Measurements from ENCODE around the gene GPR132. TPM values are rescaled to one million over a fixed set of nuclear protein-coding genes. Genes with fewer than 3 reads are reported as not detected.

The GPR132 gene
- total and polyA plus RNA-seq, 9 of the 15 experiments (the other 6 are each of a cell fraction or from before 2014, with no cell fraction given): 0.01 to 1.1 (median 0.25) TPM; not detected in 1

- peak; percentile 30; the same call in 1 of the 2 replicates for TF ChIP-seq EGR1 (conservative IDR thresholded peaks at IDR 0.05)
These were observed 23.0 kb upstream of the GPR132 start (continued) for GRCh38 chr14:105087963-105088811.

DNA sequence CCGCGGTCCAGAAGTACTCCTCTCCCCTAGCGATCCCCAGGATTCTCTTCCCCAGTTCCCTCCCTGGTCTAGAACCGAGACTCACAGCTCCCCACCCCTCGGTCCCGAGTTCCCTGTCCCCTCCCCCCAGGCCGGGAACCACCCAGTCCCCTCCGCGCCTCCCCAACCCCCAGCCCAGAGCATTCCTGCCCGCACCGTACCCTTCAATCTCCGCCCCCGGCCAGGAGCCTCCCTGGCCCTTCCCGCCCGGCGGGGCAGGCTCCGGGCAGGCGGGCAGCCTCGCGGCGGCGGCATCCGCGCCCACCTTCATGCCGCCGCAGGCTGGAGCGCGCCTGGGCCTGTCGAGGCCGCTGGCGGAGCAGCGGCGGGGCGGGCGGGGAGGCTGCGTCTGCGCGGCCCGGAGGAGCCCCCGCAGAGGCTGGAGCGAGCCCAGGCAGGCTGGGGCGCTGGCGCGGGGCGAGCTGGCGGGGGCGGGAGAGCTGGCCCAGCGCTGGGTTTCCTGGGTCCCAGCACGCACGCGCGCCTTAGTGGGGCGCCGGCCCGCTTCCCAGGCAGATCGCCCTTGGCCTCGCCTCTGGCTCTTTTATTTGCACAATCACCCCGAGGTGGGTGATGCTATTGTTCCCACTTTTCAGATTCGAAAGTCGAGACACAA lies 22.2 kb upstream of the GPR132 start:
- H3K4me2 ChIP-seq (ENCODE audit: insufficient read depth, low read length): peak overlapping the region; percentile 57
- ChIA-PET CTCF (ENCODE audit: low intra/inter-chr PET ratio) (interaction anchor here (0.7 kb wide), 1 partner anchor 112 kb away, joined by 7 read pairs; no protein-coding TSS in a partner anchor), POLR2A (interaction anchor here (0.6 to 1.0 kb wide), 6 partner anchors 12 to 125 kb away, joined by 3 read pairs; no protein-coding TSS in a partner anchor)
- peak overlapping the region in 1 of 2 experiments; percentile 83; a peak in 2 of 4 replicates for H3K9ac ChIP-seq (ENCODE audit: insufficient read depth in 1 of 2, low read depth in 2 of 2, low read length in 2 of 2)
- DNase-seq (ENCODE audit: extremely low read depth in 1 of 4, low spot score in 3 of 4): peak in 2 of 4 experiments; percentile 40
- WGBS (ENCODE audit: insufficient coverage, low coverage, missing lambda C conversion rate): 2% methylated on average over 14 of the region's 60 CpGs
- H3K36me3 ChIP-seq (ENCODE audit: control insufficient read depth, insufficient read depth, low read length): no peaks in the 10 kb centered on the region
- peaks cover 3 to 55% of the 10 kb centered on the region in 2 experiments; a peak in 2 of 5 replicates for H3K4me1 ChIP-seq (replicated peaks in 1 of 2; ENCODE audit: control insufficient read depth in 2 of 2, insufficient read depth in 2 of 2, low read length in 2 of 2)
- H3K79me2 ChIP-seq (ENCODE audit: control insufficient read depth, insufficient read depth, low read length): no peaks in the 10 kb centered on the region
- H3K9me3 ChIP-seq (replicated peaks; ENCODE audit: control insufficient read depth, insufficient read depth, low read depth, low read length): no peaks in the 10 kb centered on the region
- no peak for ATAC-seq
- intact Hi-C loops (cut with micrococcal nuclease) (loop anchor here (5.0 kb wide), 1 partner anchor 40 kb away; no protein-coding TSS in a partner anchor), in situ Hi-C loops (cut with MboI) (no loop called here)
- no TSS peak for BruUV-seq (replicated peaks)
- peak overlapping the region; percentile 85 for H2AFZ ChIP-seq (ENCODE audit: low read depth, low read length)
- peak overlapping the region; percentile 33 for H3K4me3 ChIP-seq
- H4K20me1 ChIP-seq (replicated peaks; ENCODE audit: control insufficient read depth, insufficient read depth, low read length): no peaks in the 10 kb centered on the region
- no peak overlapping the region for H3K27ac ChIP-seq (ENCODE audit: extremely low read depth, low read depth, low read length)
- H3K27me3 ChIP-seq (ENCODE audit: control insufficient read depth in 2 of 2, insufficient read depth in 2 of 2, low read length in 2 of 2): no peaks in the 10 kb centered on the region; a peak in 1 of 5 replicates
- H3K9me1 ChIP-seq (ENCODE audit: control insufficient read depth, insufficient read depth, low read length): peaks cover 5% of the 10 kb centered on the region
- FAIRE-seq: no peak
- TF ChIP-seq SAP30 (IDR thresholded peaks at IDR 0.05; ENCODE audit: borderline replicate concordance, insufficient read depth, low read depth, low read length, poor library complexity, severe bottlenecking) (no peak), WHSC1 (IDR thresholded peaks at IDR 0.05; ENCODE audit: low read length) (no peak), PYGO2 (tag; IDR thresholded peaks at IDR 0.05) (no peak), ETV5 (CRISPR knock-in tag; IDR thresholded peaks at IDR 0.05; ENCODE audit: low read depth) (no peak; the same call in 1 of the 2 replicates), ZNF3 (CRISPR knock-in tag; IDR thresholded peaks at IDR 0.05) (no peak), HMG20A (CRISPR knock-in tag; conservative IDR thresholded peaks at IDR 0.05) (no peak), ZNF324 (CRISPR knock-in tag; IDR thresholded peaks at IDR 0.05) (no peak), CCNT2 (IDR thresholded peaks at IDR 0.05; ENCODE audit: borderline replicate concordance, extremely low read depth, insufficient read length, low read depth, low read length) (peak; percentile 26), TBP (optimal IDR thresholded peaks at IDR 0.05; ENCODE audit: low read depth, low read length) (no peak), E2F6 (IDR thresholded peaks at IDR 0.05; ENCODE audit: borderline replicate concordance in 1 of 2, extremely low read depth in 1 of 2, insufficient read depth in 1 of 2, insufficient read length in 1 of 2, low read depth in 1 of 2, low read length in 1 of 2, poor library complexity in 1 of 2, severe bottlenecking in 1 of 2) (peak in 1 of 2 experiments; percentile 47), ZFX (CRISPR knock-in tag; IDR thresholded peaks at IDR 0.05) (peak; percentile 19; the same call in 1 of the 2 replicates), ZNF551 (CRISPR knock-in tag; IDR thresholded peaks at IDR 0.05) (no peak), SMAD3 (CRISPR knock-in tag; conservative IDR thresholded peaks at IDR 0.05) (no peak), ZNF263 (CRISPR knock-in tag; IDR thresholded peaks at IDR 0.05; ENCODE audit: borderline replicate concordance) (no peak), SRF (CRISPR knock-in tag; IDR thresholded peaks at IDR 0.05) (no peak), ZNF239 (CRISPR knock-in tag; IDR thresholded peaks at IDR 0.05) (no peak)

Data from K562 (cell line).